HCT116 (cell line): Measurements from ENCODE around the gene CMPK1. TPM values are rescaled to one million over a fixed set of nuclear protein-coding genes. Genes with fewer than 3 reads are reported as not detected.

Experiments used
- ATAC-seq: fragments of 200-7000 bp; cut with Tn5 transposase; 2 replicates; pipeline ENCODE4 v1.9.1; 2020; ENCODE audit warnings: mild to moderate bottlenecking, moderate library complexity
- BruUV-seq: library from RNA; stranded (reverse); fragments of 400-500 nt; replicated peaks from 2 replicates; lab custom pipeline; 2021; lab: Mats Ljungman, UMichigan
- CTCF ChIA-PET: fragments of 300-600 bp; sonication (Branson Sonifier 250); formaldehyde crosslinking; loops from one replicate; lab custom pipeline; 2021; ENCODE audit warnings: antibody characterized with exemption; lab: Charles Lee
- POLR2A ChIA-PET: fragments of 300-600, 350-600 bp; sonication (Branson Sonifier 250); formaldehyde crosslinking; loops from one replicate; lab custom pipeline; 2021; ENCODE audit warnings: antibody characterized with exemption; lab: Charles Lee
- RAD21 ChIA-PET, 2 experiments: fragments of 300-600 bp; sonication (Branson Sonifier 250); formaldehyde crosslinking; loops; one replicate each; lab custom pipeline; 2023; ENCODE audit warnings: low total read pairs in 2 of 2; ENCODE audit not compliant: uncharacterized antibody in 2 of 2, unreplicated experiment in 2 of 2, low non-redundant PET in 1 of 2; lab: Charles Lee
- DNase-seq: peaks from one replicate; pipeline ENCODE4 v3.0.0-alpha.2; 2010; ENCODE audit warnings: low read depth, low spot score
- H2AFZ ChIP-seq: fragments of 200-600 bp; shearing (Covaris generic), sonication (generic); 2 replicates; pipeline ENCODE4 v1.6.1; 2017; ENCODE audit warnings: low read depth, mixed run types, mixed read lengths, antibody characterized with exemption, low read length; ENCODE audit not compliant: poor library complexity, severe bottlenecking
- H3K27ac ChIP-seq: 2 replicates; pipeline ENCODE4 v1.5.1; 2012; ENCODE audit warnings: low read depth, low read length
- H3K27me3 ChIP-seq: fragments of 200-600 bp; sonication (generic); 2 replicates; pipeline ENCODE4 v1.6.1; 2016; ENCODE audit warnings: mixed run types, low read length, mixed read lengths; ENCODE audit not compliant: insufficient read depth
- H3K36me3 ChIP-seq, 2 experiments: fragments of 200-500 bp in 1 of 2; fragments of 200-600 bp in 1 of 2; sonication (Bioruptor generic) in 1 of 2; sonication (generic) in 1 of 2; 2 replicates each; pipeline versions ENCODE4 v1.5.1 to v1.6.1; 2014 to 2016; ENCODE audit warnings: low read length in 2 of 2, inconsistent platforms in 1 of 2, mixed read lengths in 1 of 2, mixed run types in 1 of 2; ENCODE audit not compliant: insufficient read depth in 2 of 2, control insufficient read depth in 1 of 2
- H3K4me1 ChIP-seq, 2 experiments: fragments of 200-600 bp in 1 of 2; sonication (generic) in 1 of 2; 2 replicates each; pipeline versions ENCODE4 v1.5.1 to v1.6.1; 2012 to 2017; ENCODE audit warnings: low read length in 2 of 2, inconsistent platforms in 1 of 2, mild to moderate bottlenecking in 1 of 2, mixed read lengths in 1 of 2, mixed run types in 1 of 2, moderate library complexity in 1 of 2; ENCODE audit not compliant: insufficient read depth in 2 of 2, control insufficient read depth in 1 of 2
- H3K4me2 ChIP-seq: fragments of 200-600 bp; sonication (generic); 2 replicates; pipeline ENCODE4 v1.6.1; 2017; ENCODE audit warnings: mixed run types, low read length, mixed read lengths
- H3K4me3 ChIP-seq, 2 experiments: fragments of 200-600 bp in 1 of 2; sonication (generic) in 1 of 2; replicated peaks in 1 of 2; 2 replicates each; pipeline ENCODE4 v1.5.1; 2011 to 2016; ENCODE audit warnings: low read length in 2 of 2, control low read depth in 1 of 2, low read depth in 1 of 2, mild to moderate bottlenecking in 1 of 2, mixed read lengths in 1 of 2, mixed run types in 1 of 2
- H3K79me2 ChIP-seq: fragments of 200-600 bp; sonication (generic); 2 replicates; pipeline ENCODE4 v1.6.1; 2017; ENCODE audit warnings: mild to moderate bottlenecking, mixed run types, low read length, moderate library complexity, mixed read lengths; ENCODE audit not compliant: insufficient read depth
- H3K9ac ChIP-seq: fragments of 200-600 bp; sonication (generic); 2 replicates; pipeline ENCODE4 v1.6.1; 2016; ENCODE audit warnings: low read length, mixed read lengths
- H3K9me2 ChIP-seq: fragments of 200-600 bp; sonication (generic), shearing (Covaris generic); 2 replicates; pipeline ENCODE4 v1.6.1; 2017; ENCODE audit warnings: mixed run types, mild to moderate bottlenecking, moderate library complexity; ENCODE audit not compliant: insufficient read depth
- H3K9me3 ChIP-seq, 2 experiments: fragments of 200-500 bp in 1 of 2; fragments of 200-600 bp in 1 of 2; sonication (Bioruptor generic) in 1 of 2; sonication (generic) in 1 of 2; 2 replicates each; pipeline ENCODE4 v1.6.1; 2014 to 2017; ENCODE audit warnings: low read length in 2 of 2, mixed read lengths in 2 of 2, inconsistent platforms in 1 of 2, low read depth in 1 of 2, mild to moderate bottlenecking in 1 of 2, mixed run types in 1 of 2, moderate library complexity in 1 of 2; ENCODE audit not compliant: control insufficient read depth in 1 of 2, insufficient read depth in 1 of 2
- H4K20me1 ChIP-seq: fragments of 200-600 bp; sonication (generic), shearing (Covaris generic); 2 replicates; pipeline ENCODE4 v1.6.1; 2017; ENCODE audit warnings: mixed run types, mild to moderate bottlenecking, moderate library complexity; ENCODE audit not compliant: insufficient read depth
- CBX3 ChIP-seq: IDR thresholded peaks from 2 replicates; pipeline ENCODE4 v1.6.1; 2012; ENCODE audit warnings: low read depth
- CEBPB ChIP-seq: IDR thresholded peaks from 2 replicates; pipeline ENCODE4 v1.6.1; 2012; ENCODE audit warnings: low read depth
- EGR1 ChIP-seq: IDR thresholded peaks from 2 replicates; pipeline ENCODE4 v1.6.1; 2012; ENCODE audit warnings: low read depth
- EZH2phosphoT487 ChIP-seq: fragments of 200-600 bp; IDR thresholded peaks from 2 replicates; pipeline ENCODE4 v1.6.1; 2018; ENCODE audit warnings: antibody characterized with exemption, borderline replicate concordance
- JUND ChIP-seq: IDR thresholded peaks from 2 replicates; pipeline ENCODE4 v1.6.1; 2012
- POLR2A ChIP-seq: IDR thresholded peaks from 2 replicates; pipeline ENCODE4 v1.7.0; 2011; ENCODE audit warnings: borderline replicate concordance; ENCODE audit not compliant: insufficient read depth, insufficient read length; ENCODE audit errors: extremely low read depth
- SP1 ChIP-seq: IDR thresholded peaks from 2 replicates; pipeline ENCODE4 v1.6.1; 2012; ENCODE audit warnings: low read depth
- SRF ChIP-seq: IDR thresholded peaks from 2 replicates; pipeline ENCODE4 v1.6.1; 2012; ENCODE audit warnings: low read depth
- ZNF274 ChIP-seq: fragments of 200-500 bp; sonication (Bioruptor generic); IDR thresholded peaks from 2 replicates; pipeline ENCODE4 v1.6.1; 2014; ENCODE audit warnings: mild to moderate bottlenecking, low read depth, low read length, inconsistent platforms
- intact Hi-C: fragments of 100-400 bp; cut with micrococcal nuclease; formaldehyde crosslinking; loops from 2 replicates; pipeline ENCODE4 v1.10.0; 2022
- total RNA-seq: library from RNA; stranded (reverse); gene quantifications from one replicate; pipeline ENCODE4 v1.2.1, GENCODE V29; 2021; ENCODE audit not compliant: unreplicated experiment
- TF ChIP-seq, protein P1 (sequence below): IDR thresholded peaks from 2 replicates; pipeline ENCODE4 v1.6.1; 2012
- TF ChIP-seq, protein P2 (sequence below): IDR thresholded peaks from 2 replicates; pipeline ENCODE4 v1.6.1; 2011; ENCODE audit warnings: mild to moderate bottlenecking, low read length, moderate library complexity; ENCODE audit not compliant: insufficient replicate concordance; ENCODE audit errors: extremely low read depth
- TF ChIP-seq, protein P3 (sequence below): IDR thresholded peaks from 2 replicates; pipeline ENCODE4 v1.6.1; 2012

The CMPK1 gene
- total RNA-seq, 1 experiment from 2014 or later, result 78.4 TPM

DNA sequence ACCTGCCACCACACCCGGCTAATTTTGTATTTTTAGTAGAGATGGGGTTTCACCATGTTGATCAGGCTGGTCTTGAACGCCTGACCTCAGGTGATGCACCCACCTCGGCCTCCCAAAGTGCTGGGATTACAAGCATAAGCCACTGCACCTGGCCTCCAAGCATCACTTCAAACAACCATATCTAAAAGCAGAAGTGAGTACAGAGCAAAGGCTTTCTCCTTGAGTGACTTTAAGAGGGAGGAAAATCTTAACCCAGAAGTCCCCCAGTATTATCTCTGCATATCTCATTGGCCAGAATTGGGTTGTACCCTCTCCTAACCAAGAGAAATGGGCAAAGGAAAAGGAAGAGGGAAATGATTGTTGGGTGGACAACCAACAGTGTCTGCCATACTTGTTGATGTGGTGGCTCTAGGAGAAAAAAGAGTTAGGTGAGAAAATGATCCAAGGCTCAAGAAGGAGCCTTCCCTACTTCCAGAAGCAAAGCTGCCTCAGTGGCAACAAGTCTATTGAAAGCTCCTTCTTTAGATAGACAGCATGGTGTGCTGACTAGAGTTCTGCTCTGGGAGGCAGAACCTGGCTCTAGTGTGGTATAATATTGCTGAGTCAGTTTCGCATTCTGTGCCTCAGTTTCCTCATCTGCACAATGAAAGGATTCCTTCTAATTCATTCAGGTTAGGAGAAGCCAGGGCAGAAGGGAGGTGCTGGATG is 65.7 kb downstream of the CMPK1 start:
- no peak overlapping the region for H3K27ac ChIP-seq
- H3K9ac ChIP-seq, result no peak overlapping the region
- H3K4me2 ChIP-seq, result no peak overlapping the region
- no peaks in the 10 kb centered on the region for H3K9me3 ChIP-seq
- RAD21 ChIA-PET, result no interaction called here
- no peaks in the 10 kb centered on the region for H3K9me2 ChIP-seq
- CTCF ChIA-PET, result no interaction called here
- H3K36me3 ChIP-seq, result no peaks in the 10 kb centered on the region
- ATAC-seq, result no peak
- no TSS peak for BruUV-seq
- TF ChIP-seq EGR1 (no peak), POLR2A (no peak), ZNF274 (no peak), EZH2phosphoT487 (no peak), SP1 (no peak), JUND (no peak), CEBPB (no peak), SRF (no peak), CBX3 (no peak)
- TF ChIP-seq, protein P1, sequence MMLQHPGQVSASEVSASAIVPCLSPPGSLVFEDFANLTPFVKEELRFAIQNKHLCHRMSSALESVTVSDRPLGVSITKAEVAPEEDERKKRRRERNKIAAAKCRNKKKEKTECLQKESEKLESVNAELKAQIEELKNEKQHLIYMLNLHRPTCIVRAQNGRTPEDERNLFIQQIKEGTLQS, result no peak
- TF ChIP-seq, protein P2, sequence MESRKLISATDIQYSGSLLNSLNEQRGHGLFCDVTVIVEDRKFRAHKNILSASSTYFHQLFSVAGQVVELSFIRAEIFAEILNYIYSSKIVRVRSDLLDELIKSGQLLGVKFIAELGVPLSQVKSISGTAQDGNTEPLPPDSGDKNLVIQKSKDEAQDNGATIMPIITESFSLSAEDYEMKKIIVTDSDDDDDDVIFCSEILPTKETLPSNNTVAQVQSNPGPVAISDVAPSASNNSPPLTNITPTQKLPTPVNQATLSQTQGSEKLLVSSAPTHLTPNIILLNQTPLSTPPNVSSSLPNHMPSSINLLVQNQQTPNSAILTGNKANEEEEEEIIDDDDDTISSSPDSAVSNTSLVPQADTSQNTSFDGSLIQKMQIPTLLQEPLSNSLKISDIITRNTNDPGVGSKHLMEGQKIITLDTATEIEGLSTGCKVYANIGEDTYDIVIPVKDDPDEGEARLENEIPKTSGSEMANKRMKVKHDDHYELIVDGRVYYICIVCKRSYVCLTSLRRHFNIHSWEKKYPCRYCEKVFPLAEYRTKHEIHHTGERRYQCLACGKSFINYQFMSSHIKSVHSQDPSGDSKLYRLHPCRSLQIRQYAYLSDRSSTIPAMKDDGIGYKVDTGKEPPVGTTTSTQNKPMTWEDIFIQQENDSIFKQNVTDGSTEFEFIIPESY, result no peak
- TF ChIP-seq, protein P3, sequence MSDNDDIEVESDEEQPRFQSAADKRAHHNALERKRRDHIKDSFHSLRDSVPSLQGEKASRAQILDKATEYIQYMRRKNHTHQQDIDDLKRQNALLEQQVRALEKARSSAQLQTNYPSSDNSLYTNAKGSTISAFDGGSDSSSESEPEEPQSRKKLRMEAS, result no peak
- TF ChIP-seq, all 23 proteins: peak for 0
- DNase-seq, result no peak
- no peak overlapping the region for H2AFZ ChIP-seq
- H3K4me1 ChIP-seq, result no peaks in the 10 kb centered on the region
- POLR2A ChIA-PET, result no interaction called here
- no peaks in the 10 kb centered on the region for H4K20me1 ChIP-seq
- H3K79me2 ChIP-seq, result no peaks in the 10 kb centered on the region
- H3K4me3 ChIP-seq, result no peak overlapping the region
- intact Hi-C loops, result no loop called here
- H3K27me3 ChIP-seq, result no peaks in the 10 kb centered on the region
